ENCODE data around the gene RUNDC3A. TPM values are rescaled to one million over a fixed set of nuclear protein-coding genes. Genes with fewer than 3 reads are reported as not detected.
"Not testable (repeated sequence)": the region's sequence is repeated elsewhere in the genome, so short reads cannot be mapped to it uniquely, and the experiment has no call there.

RUNDC3A gene
- total RNA-seq, 2 experiments from 2014 or later: 0.17 TPM; not detected in 1

DNA sequence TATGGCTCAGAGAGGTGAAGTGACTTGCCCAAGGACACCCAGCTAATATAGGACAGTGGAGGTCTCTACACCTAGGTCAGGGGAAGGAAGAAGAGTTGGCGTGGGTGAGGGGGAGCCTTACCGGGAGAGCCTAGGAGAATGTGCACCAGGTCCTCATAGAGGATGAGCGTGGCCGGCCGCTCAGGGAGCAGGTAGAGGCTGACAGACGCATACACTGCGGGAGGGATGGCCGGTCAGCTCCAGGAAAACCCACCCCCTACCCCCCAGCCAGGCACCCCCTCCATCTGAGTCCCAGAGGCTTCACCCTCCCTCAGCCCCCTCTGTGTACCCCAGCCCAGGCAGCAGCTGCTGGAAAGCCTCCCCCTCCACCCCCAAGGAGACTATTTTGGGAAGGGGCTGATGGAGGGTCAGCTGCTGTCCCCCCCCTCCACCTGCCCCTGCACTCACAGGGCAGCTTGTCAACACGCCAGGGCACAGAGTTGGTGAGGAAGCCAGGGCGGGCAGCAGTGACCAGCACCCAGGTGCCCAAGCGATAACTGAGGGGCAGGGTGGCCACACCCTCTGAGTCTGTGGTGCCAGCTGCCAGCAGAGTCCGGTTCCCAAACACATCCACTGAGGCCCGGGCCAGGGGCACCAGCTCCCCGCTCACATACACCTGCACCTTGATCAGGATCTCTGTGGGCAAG lies 51.2 kb downstream of the RUNDC3A start:
- H3K36me3 Mint-ChIP-seq (ENCODE audit: low read depth): no peaks in the 10 kb centered on the region
- CTCF ChIA-PET: interaction anchor here (2.1 kb wide), 1 partner anchor 16 kb away, joined by 7 read pairs; no protein-coding TSS in a partner anchor
- H3K27me3 Mint-ChIP-seq (ENCODE audit: low read depth): peaks cover 2% of the 10 kb centered on the region
- peaks cover 4% of the 10 kb centered on the region for H3K4me1 Mint-ChIP-seq (ENCODE audit: low read depth)
- no peak overlapping the region for H3K27ac Mint-ChIP-seq
- no peaks in the 10 kb centered on the region for H3K9me3 Mint-ChIP-seq
- DNase-seq: no peak
- H3K4me3 Mint-ChIP-seq: no peak overlapping the region
- intact Hi-C loops (cut with micrococcal nuclease): no loop called here

DNA sequence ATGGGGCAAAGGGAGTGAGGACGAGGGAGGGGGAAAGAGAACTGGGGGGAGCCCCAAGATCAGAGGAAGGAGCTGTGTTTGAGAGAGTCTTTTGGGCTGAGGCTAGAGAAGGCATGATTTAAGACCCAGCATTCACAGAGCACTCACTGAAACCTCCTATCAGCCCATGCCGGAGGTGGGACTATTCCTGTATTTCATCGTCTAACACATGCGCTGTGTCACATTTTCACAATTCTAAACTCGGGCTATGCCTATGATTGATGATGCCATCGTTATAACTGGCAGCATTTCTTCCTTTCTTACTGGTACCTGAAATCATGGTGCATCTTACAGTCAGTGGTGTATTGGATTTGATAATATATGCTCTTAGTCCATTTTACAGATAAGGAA lies 51.7 kb downstream of the RUNDC3A start:
- H3K4me3 Mint-ChIP-seq: no peak overlapping the region

GRCh38 chr17:44360826-44361225 lies 52.4 kb downstream of the RUNDC3A start:
- H3K4me1 Mint-ChIP-seq (ENCODE audit: low read depth): peaks cover 4% of the 10 kb centered on the region
- H3K27me3 Mint-ChIP-seq (ENCODE audit: low read depth): peaks cover 6% of the 10 kb centered on the region
- intact Hi-C loops (cut with micrococcal nuclease): no loop called here
- DNase-seq: no peak
- CTCF ChIA-PET: interaction anchor here (0.5 to 2.1 kb wide), 2 partner anchors 15 to 424 kb away, joined by 3 to 7 read pairs; no protein-coding TSS in a partner anchor
- H3K9me3 Mint-ChIP-seq: no peaks in the 10 kb centered on the region
- no peak overlapping the region for H3K4me3 Mint-ChIP-seq
- H3K36me3 Mint-ChIP-seq (ENCODE audit: low read depth): no peaks in the 10 kb centered on the region
- no peak overlapping the region for H3K27ac Mint-ChIP-seq

More for the DNA sequence above, 51.7 kb downstream of the RUNDC3A start:
- intact Hi-C loops (cut with micrococcal nuclease): no loop called here
- Mint-ChIP-seq H3K36me3 (ENCODE audit: low read depth) (no peaks in the 10 kb centered on the region), H3K27me3 (ENCODE audit: low read depth) (peaks cover 6% of the 10 kb centered on the region), H3K4me1 (ENCODE audit: low read depth) (peaks cover 4% of the 10 kb centered on the region), H3K27ac (no peak overlapping the region), H3K9me3 (no peaks in the 10 kb centered on the region)
- DNase-seq: no peak
- CTCF ChIA-PET: interaction anchor here (2.1 kb wide), 1 partner anchor 16 kb away, joined by 7 read pairs; no protein-coding TSS in a partner anchor

DNA sequence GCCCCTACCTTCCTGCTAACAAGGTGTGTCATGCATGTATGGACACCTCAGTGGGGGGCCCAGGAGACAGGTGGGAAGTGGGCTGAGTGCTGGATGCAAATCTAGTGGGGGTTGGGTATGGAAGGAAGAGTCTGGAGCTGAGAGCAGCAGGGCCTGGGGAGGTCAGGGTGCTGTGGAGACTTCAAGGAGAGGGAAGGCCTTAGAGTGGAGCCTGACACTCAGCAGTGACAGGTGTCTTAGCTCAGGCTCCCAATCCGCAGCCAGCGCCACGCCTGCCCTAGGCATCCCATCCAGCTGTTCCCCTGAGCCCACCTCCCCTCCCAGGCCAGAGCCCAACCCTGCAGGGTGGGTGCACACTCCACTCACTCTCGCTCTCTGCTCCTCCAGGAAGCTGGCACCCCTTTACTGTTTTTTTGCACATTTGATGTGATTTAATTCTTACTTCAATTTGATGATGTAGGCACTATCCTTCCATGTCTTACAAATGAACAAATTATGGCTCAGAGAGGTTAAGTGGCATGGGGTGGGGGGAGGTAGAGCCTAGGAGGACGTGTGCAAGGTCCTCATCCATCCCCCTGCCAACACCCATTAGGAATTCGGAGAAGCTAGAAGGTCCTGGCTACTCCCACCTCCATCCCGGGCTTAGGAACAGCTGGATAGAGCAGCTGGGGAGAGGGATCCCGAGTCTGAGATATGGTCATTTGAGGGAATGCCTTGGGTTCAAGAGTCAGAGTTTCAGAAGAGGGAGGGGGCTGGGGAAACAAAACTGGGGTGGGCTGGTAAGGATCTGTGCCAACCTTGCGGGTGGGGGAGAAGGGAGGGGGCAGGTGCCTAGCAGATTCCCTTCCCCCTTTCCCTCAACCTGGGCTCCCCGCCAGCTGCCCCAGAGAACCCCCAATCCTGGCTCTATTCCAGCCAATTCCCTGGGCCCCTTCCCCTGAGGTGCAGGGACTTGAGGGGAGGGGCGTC lies 53.2 kb downstream of the RUNDC3A start:
- peaks cover 10% of the 10 kb centered on the region for H3K27me3 Mint-ChIP-seq (ENCODE audit: low read depth)
- CTCF ChIA-PET: interaction anchor here (0.5 to 2.6 kb wide), 4 partner anchors 8 to 424 kb away, joined by 3 to 13 read pairs (median 5); no protein-coding TSS in a partner anchor
- H3K9me3 Mint-ChIP-seq: no peaks in the 10 kb centered on the region
- H3K4me3 Mint-ChIP-seq: no peak overlapping the region
- peaks cover 4% of the 10 kb centered on the region for H3K4me1 Mint-ChIP-seq (ENCODE audit: low read depth)
- H3K36me3 Mint-ChIP-seq (ENCODE audit: low read depth): no peaks in the 10 kb centered on the region
- intact Hi-C loops (cut with micrococcal nuclease): no loop called here
- H3K27ac Mint-ChIP-seq: no peak overlapping the region
- no peak for DNase-seq

DNA sequence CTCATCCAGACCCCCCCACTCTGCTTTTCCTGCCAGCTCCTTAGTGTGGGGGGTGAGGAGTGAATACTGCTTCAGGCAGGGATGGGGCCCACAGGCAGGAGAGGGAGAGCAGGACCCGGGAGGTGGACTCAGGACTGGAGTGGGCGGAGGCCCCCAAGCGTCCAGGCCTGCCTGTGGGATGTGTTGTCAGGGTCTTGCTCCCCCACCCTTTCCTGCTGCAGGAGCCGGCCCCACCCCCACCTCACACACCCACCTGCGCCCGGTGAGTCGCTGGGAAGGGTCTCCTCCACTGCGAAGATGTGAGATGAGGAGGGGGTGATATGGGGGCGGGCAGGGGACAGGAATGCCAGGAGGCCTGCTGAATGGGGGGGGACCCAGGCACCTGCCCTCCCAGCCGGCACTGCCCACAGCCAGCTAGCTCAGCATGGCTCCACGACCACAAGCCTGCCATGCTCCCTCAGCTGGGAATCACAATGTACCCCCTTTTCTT lies 54.1 kb downstream of the RUNDC3A start:
- H3K4me3 Mint-ChIP-seq: no peak overlapping the region
- DNase-seq: no peak
- no peaks in the 10 kb centered on the region for H3K9me3 Mint-ChIP-seq
- H3K27me3 Mint-ChIP-seq (ENCODE audit: low read depth): peaks cover 15% of the 10 kb centered on the region
- H3K27ac Mint-ChIP-seq: no peak overlapping the region
- H3K36me3 Mint-ChIP-seq (ENCODE audit: low read depth): no peaks in the 10 kb centered on the region
- intact Hi-C loops (cut with micrococcal nuclease): no loop called here
- H3K4me1 Mint-ChIP-seq (ENCODE audit: low read depth): peaks cover 4% of the 10 kb centered on the region
- CTCF ChIA-PET: interaction anchor here (1.1 to 2.6 kb wide), 3 partner anchors 13 to 105 kb away, joined by 3 to 13 read pairs (median 5); no protein-coding TSS in a partner anchor

GRCh38 chr17:44362949-44363612 lies 54.7 kb downstream of the RUNDC3A start:
- Mint-ChIP-seq H3K27ac (no peak overlapping the region), H3K4me1 (ENCODE audit: low read depth) (peaks cover 4% of the 10 kb centered on the region), H3K36me3 (ENCODE audit: low read depth) (no peaks in the 10 kb centered on the region), H3K4me3 (peak overlapping the region; percentile 63), H3K27me3 (ENCODE audit: low read depth) (peaks cover 15% of the 10 kb centered on the region), H3K9me3 (no peaks in the 10 kb centered on the region)
- DNase-seq: no peak
- CTCF ChIA-PET: interaction anchor here (0.6 to 2.6 kb wide), 11 partner anchors 9 to 177 kb away, joined by 3 to 13 read pairs (median 4); partner anchors contain the start of gene TMUB2
- intact Hi-C loops (cut with micrococcal nuclease): no loop called here

DNA sequence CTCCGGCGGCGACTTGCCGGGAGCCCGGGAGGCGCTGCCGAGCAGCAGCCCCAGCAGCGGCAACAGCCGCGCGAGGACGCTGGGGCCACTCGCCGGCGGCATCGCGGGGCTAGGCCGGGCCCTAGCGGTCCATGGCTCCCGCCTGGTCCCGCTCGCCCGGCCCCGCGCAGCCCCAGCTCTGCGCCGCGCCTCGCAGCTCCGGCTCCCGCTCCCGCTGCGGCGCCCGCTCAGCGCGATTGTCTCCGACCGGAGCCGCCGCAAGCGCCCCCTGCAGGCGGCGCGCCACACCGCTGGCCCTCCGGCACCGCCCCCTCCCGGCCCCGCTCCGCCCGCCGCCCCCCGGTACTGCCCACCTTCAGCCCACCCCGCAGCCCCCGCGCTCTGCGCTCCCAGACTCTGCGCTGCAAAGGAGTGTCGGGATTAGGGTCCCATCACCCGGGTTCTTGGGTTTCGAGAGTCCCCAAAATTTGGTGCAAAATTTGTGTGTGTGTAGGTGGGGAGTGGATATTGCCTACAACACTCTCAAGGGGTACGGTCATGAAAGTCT lies 55.3 kb downstream of the RUNDC3A start, which contains the start of gene FAM171A2:
FAM171A2 (minus strand) TSS at position 241 of the 547 bp plus-strand sequence; CDS start at position 102, 139 bp downstream.
- no peaks in the 10 kb centered on the region for H3K36me3 Mint-ChIP-seq (ENCODE audit: low read depth)
- intact Hi-C loops (cut with micrococcal nuclease): no loop called here
- H3K27me3 Mint-ChIP-seq (ENCODE audit: low read depth): peaks cover 15% of the 10 kb centered on the region

DNA sequence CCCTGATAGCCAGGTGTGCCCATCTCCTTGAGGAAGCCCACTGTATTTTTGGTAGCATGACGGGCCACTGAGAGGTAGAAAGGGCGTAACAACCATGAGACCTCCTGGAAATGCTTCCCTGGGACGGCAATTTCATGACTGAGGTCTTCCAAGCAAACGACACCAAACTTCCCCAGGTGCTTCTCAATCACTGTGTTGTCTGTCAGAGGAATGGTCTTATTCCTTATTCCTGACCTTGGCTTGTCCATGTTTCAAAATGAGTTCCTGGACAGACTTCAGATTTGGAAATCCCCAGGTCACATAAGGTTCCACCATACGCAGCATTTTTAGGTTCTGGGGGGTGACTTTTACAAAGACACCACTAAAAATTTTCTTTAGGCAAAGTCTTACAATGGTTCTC lies 56.6 kb downstream of the RUNDC3A start:
- not testable (repeated sequence) for H3K9me3 Mint-ChIP-seq, H3K4me3 Mint-ChIP-seq

More for the DNA sequence above, 55.3 kb downstream of the RUNDC3A start, which contains the start of gene FAM171A2:
- peak; percentile 66 for DNase-seq
- H3K4me3 Mint-ChIP-seq: peak within 1 kb of the TSS; percentile 63
- CTCF ChIA-PET: interaction anchor here (0.6 to 2.6 kb wide), 11 partner anchors 9 to 177 kb away, joined by 3 to 13 read pairs (median 4); partner anchors contain the start of gene TMUB2
- peaks cover 4% of the 10 kb centered on the region for H3K4me1 Mint-ChIP-seq (ENCODE audit: low read depth)
- no peak within 1 kb of the TSS for H3K27ac Mint-ChIP-seq
- no peaks in the 10 kb centered on the region for H3K9me3 Mint-ChIP-seq

DNA sequence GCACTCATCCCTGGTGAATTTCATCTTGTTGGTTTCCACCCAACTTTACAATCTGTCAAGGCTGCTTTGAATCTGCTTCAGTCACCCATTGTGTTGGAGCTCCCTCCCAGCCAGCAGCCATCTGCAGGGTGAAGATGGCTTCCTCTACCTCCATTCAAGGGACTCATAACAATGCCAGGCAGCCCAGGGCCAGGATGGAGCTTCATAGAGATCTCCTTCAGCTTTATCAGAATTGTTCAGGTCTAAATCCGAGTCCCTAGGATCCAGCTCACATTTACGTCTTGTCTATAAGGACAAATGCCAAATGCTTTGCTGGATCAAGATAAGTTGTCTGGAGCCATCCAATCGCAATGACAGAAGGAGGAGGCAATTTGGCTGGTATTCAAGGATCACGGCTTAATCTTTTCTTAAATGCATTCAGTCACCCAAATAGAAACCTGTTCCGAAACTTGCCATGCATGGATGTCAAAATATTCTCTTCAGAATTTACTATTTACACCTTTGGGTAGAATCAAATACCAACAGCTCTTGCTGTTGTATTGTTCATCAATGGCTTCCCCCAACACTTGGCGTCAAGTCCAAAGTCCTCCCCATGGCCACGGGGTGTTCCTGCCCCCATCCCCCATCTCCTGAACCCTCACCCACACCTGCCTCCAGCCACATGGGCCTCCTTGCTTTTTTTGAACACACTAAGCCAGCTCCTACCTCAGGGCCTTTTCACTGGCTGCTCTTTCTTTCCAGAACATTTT lies 59.0 kb downstream of the RUNDC3A start:
- Mint-ChIP-seq H3K4me1 (ENCODE audit: low read depth) (peaks cover 5% of the 10 kb centered on the region), H3K4me3 (no peak overlapping the region), H3K9me3 (no peaks in the 10 kb centered on the region), H3K27me3 (ENCODE audit: low read depth) (peaks cover 28% of the 10 kb centered on the region), H3K36me3 (ENCODE audit: low read depth) (no peaks in the 10 kb centered on the region), H3K27ac (no peak overlapping the region)
- intact Hi-C loops (cut with micrococcal nuclease): no loop called here
- CTCF ChIA-PET: interaction anchor here (0.7 to 2.4 kb wide), 4 partner anchors 11 to 321 kb away, joined by 3 to 5 read pairs (median 4); no protein-coding TSS in a partner anchor
- DNase-seq: no peak

More for the DNA sequence above, 56.6 kb downstream of the RUNDC3A start:
- H3K27me3 Mint-ChIP-seq (ENCODE audit: low read depth): peaks cover 18% of the 10 kb centered on the region
- H3K27ac Mint-ChIP-seq; intact Hi-C loops (cut with micrococcal nuclease); H3K4me1 Mint-ChIP-seq (ENCODE audit: low read depth); H3K36me3 Mint-ChIP-seq (ENCODE audit: low read depth); DNase-seq: not testable (repeated sequence)
- CTCF ChIA-PET: interaction anchor here (0.6 to 1.3 kb wide), 3 partner anchors 13 to 155 kb away, joined by 3 to 5 read pairs (median 5); no protein-coding TSS in a partner anchor
